Measurements from ENCODE around the gene TNFSF11. TPM values are rescaled to one million over a fixed set of nuclear protein-coding genes. Genes with fewer than 3 reads are reported as not detected.

TNFSF11 gene
- total and polyA plus RNA-seq, 4 donors = 0.25 to 1.3 (median 0.25) TPM

DNA sequence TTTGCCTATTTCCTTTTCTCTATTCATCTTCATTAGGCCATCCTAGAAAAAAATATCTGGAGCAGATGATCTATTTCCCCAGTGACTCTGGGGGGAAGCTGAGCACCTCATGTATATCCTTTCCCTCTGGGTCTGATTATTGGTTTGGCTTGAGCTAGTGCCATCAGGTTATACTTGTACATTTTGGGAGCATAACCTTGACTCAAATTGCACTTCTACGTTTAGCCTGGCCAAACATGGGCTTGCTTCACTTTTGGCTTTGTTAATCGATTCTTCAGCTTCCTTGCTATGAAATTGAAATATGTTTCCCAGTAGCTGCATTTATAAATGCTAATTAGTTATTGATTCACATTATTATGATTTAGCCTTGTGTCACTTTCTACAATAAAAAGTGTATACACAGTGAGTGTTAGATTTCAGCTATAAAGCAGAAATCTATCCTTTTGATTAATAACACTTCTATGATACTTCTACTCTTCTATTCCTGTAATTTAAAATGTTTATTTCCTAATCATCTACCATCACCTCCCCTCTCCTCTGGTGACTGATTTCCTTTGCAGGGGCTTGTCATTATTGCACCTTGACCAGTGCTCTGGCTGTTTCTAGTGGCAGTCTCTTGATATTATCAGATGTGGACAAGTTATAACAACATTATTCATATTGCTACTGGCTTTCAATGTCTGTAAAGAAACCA, 37.3 kb downstream of the TNFSF11 start:
- DNase-seq (ENCODE audit: low spot score) = no peak
- Histone ChIP-seq H3K9ac (ENCODE audit: low read depth in 1 of 2, low read length in 2 of 2) (no peak overlapping the region), H3K27ac (ENCODE audit: low read depth in 1 of 2, low read length in 2 of 2) (no peak overlapping the region), H3K36me3 (ENCODE audit: control insufficient read depth in 4 of 4, insufficient read depth in 3 of 4, low read depth in 1 of 4, low read length in 3 of 4) (no peaks in the 10 kb centered on the region), H3K9me3 (ENCODE audit: control insufficient read depth in 4 of 4, low read length in 3 of 4) (no peaks in the 10 kb centered on the region), H3K27me3 (ENCODE audit: control insufficient read depth in 4 of 4, insufficient read depth in 4 of 4, low read length in 3 of 4) (peaks cover 0 to 3% (median 0%) of the 10 kb centered on the region in 4 donors), H3K4me3 (ENCODE audit: low read depth in 1 of 3, low read length in 3 of 3) (no peak overlapping the region), H3K4me1 (ENCODE audit: control insufficient read depth in 4 of 4, insufficient read depth in 4 of 4, low read length in 3 of 4) (no peaks in the 10 kb centered on the region)
- TF ChIP-seq, protein P1, sequence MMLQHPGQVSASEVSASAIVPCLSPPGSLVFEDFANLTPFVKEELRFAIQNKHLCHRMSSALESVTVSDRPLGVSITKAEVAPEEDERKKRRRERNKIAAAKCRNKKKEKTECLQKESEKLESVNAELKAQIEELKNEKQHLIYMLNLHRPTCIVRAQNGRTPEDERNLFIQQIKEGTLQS (IDR thresholded peaks at IDR 0.05) = no peak
- TF ChIP-seq SP1 (IDR thresholded peaks at IDR 0.05) = no peak
- no peak for TF ChIP-seq HNF4A (conservative IDR thresholded peaks at IDR 0.05)
- TF ChIP-seq, protein P2, sequence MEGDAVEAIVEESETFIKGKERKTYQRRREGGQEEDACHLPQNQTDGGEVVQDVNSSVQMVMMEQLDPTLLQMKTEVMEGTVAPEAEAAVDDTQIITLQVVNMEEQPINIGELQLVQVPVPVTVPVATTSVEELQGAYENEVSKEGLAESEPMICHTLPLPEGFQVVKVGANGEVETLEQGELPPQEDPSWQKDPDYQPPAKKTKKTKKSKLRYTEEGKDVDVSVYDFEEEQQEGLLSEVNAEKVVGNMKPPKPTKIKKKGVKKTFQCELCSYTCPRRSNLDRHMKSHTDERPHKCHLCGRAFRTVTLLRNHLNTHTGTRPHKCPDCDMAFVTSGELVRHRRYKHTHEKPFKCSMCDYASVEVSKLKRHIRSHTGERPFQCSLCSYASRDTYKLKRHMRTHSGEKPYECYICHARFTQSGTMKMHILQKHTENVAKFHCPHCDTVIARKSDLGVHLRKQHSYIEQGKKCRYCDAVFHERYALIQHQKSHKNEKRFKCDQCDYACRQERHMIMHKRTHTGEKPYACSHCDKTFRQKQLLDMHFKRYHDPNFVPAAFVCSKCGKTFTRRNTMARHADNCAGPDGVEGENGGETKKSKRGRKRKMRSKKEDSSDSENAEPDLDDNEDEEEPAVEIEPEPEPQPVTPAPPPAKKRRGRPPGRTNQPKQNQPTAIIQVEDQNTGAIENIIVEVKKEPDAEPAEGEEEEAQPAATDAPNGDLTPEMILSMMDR (IDR thresholded peaks at IDR 0.05; ENCODE audit: low read depth, low read length, missing input control) = no peak
- TF ChIP-seq YY1 (IDR thresholded peaks at IDR 0.05) = no peak
- TF ChIP-seq NR2F2 (IDR thresholded peaks at IDR 0.05) = no peak
- TF ChIP-seq, protein P3, sequence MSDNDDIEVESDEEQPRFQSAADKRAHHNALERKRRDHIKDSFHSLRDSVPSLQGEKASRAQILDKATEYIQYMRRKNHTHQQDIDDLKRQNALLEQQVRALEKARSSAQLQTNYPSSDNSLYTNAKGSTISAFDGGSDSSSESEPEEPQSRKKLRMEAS (IDR thresholded peaks at IDR 0.05) = no peak
- no peak for TF ChIP-seq FOXA2 (IDR thresholded peaks at IDR 0.05)
- no peak for TF ChIP-seq FOXA1 (IDR thresholded peaks at IDR 0.05)
- no peak for TF ChIP-seq TAF1 (conservative IDR thresholded peaks at IDR 0.05)
- TF ChIP-seq RAD21 (IDR thresholded peaks at IDR 0.05) = no peak
- 70% methylated on average over 2 of the region's 2 CpGs for WGBS

DNA sequence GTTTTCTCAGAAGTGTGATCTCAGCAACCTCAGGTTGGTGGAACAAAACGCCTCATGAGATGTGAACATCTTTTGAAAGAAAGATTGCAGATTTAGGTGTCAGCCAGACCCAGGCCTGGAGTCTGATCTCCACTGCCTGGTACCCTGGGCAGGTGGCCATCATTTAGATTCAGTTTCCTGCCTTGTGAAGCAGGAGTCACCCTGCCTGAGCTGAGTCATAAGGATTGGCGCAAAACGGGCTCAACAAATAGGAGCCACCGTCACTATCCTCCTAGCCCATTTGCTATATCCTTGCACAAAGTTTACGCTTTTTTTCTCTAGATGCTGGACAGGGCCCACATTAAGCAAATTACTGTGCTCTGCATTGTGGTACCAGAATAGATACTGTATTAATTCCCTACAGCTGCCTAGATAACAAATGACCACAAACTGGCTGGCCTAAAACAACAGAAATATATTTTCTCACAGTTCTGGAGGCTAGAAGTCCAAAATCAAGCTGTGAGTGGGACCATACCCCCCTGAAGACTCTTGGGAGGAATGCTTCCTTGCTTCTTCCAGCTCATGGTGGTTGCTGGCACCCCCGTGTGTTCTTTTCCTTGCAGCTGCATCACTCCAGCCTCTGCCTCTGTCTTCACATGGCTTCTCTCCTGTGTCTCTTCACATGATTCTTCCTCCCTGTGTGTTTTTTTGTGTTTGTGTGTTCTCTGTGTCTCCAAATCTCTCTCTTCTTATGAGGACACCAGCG, 38.2 kb downstream of the TNFSF11 start:
- Histone ChIP-seq H3K27me3 (ENCODE audit: control insufficient read depth in 4 of 4, insufficient read depth in 4 of 4, low read length in 3 of 4) (peaks cover 0 to 3% (median 0%) of the 10 kb centered on the region in 4 donors), H3K27ac (ENCODE audit: low read depth in 1 of 2, low read length in 2 of 2) (no peak overlapping the region), H3K4me3 (ENCODE audit: low read depth in 1 of 3, low read length in 3 of 3) (no peak overlapping the region), H3K9me3 (ENCODE audit: control insufficient read depth in 4 of 4, low read length in 3 of 4) (no peaks in the 10 kb centered on the region), H3K4me1 (ENCODE audit: control insufficient read depth in 4 of 4, insufficient read depth in 4 of 4, low read length in 3 of 4) (no peaks in the 10 kb centered on the region), H3K36me3 (ENCODE audit: control insufficient read depth in 4 of 4, insufficient read depth in 3 of 4, low read depth in 1 of 4, low read length in 3 of 4) (no peaks in the 10 kb centered on the region), H3K9ac (ENCODE audit: low read depth in 1 of 2, low read length in 2 of 2) (no peak overlapping the region)
- DNase-seq (ENCODE audit: low spot score) = no peak
- TF ChIP-seq, protein P3 (IDR thresholded peaks at IDR 0.05) = no peak
- TF ChIP-seq, protein P4, sequence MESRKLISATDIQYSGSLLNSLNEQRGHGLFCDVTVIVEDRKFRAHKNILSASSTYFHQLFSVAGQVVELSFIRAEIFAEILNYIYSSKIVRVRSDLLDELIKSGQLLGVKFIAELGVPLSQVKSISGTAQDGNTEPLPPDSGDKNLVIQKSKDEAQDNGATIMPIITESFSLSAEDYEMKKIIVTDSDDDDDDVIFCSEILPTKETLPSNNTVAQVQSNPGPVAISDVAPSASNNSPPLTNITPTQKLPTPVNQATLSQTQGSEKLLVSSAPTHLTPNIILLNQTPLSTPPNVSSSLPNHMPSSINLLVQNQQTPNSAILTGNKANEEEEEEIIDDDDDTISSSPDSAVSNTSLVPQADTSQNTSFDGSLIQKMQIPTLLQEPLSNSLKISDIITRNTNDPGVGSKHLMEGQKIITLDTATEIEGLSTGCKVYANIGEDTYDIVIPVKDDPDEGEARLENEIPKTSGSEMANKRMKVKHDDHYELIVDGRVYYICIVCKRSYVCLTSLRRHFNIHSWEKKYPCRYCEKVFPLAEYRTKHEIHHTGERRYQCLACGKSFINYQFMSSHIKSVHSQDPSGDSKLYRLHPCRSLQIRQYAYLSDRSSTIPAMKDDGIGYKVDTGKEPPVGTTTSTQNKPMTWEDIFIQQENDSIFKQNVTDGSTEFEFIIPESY (IDR thresholded peaks at IDR 0.05) = no peak
- TF ChIP-seq EGR1 (IDR thresholded peaks at IDR 0.05; ENCODE audit: low read depth in 2 of 2) = no peak
- no peak for TF ChIP-seq GABPA (IDR thresholded peaks at IDR 0.05 in 1 of 2, conservative IDR thresholded peaks at IDR 0.05 in 1 of 2)
- no peak for TF ChIP-seq HNF4A (conservative IDR thresholded peaks at IDR 0.05)
- TF ChIP-seq SP1 (IDR thresholded peaks at IDR 0.05) = no peak
- no peak for TF ChIP-seq RAD21 (IDR thresholded peaks at IDR 0.05)
- TF ChIP-seq, protein P2 (IDR thresholded peaks at IDR 0.05; ENCODE audit: low read depth, low read length, missing input control) = no peak
- TF ChIP-seq FOXA2 (IDR thresholded peaks at IDR 0.05) = no peak
- TF ChIP-seq TAF1 (conservative IDR thresholded peaks at IDR 0.05) = no peak
- TF ChIP-seq, protein P5, sequence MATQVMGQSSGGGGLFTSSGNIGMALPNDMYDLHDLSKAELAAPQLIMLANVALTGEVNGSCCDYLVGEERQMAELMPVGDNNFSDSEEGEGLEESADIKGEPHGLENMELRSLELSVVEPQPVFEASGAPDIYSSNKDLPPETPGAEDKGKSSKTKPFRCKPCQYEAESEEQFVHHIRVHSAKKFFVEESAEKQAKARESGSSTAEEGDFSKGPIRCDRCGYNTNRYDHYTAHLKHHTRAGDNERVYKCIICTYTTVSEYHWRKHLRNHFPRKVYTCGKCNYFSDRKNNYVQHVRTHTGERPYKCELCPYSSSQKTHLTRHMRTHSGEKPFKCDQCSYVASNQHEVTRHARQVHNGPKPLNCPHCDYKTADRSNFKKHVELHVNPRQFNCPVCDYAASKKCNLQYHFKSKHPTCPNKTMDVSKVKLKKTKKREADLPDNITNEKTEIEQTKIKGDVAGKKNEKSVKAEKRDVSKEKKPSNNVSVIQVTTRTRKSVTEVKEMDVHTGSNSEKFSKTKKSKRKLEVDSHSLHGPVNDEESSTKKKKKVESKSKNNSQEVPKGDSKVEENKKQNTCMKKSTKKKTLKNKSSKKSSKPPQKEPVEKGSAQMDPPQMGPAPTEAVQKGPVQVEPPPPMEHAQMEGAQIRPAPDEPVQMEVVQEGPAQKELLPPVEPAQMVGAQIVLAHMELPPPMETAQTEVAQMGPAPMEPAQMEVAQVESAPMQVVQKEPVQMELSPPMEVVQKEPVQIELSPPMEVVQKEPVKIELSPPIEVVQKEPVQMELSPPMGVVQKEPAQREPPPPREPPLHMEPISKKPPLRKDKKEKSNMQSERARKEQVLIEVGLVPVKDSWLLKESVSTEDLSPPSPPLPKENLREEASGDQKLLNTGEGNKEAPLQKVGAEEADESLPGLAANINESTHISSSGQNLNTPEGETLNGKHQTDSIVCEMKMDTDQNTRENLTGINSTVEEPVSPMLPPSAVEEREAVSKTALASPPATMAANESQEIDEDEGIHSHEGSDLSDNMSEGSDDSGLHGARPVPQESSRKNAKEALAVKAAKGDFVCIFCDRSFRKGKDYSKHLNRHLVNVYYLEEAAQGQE (IDR thresholded peaks at IDR 0.05) = no peak
- TF ChIP-seq YY1 (IDR thresholded peaks at IDR 0.05) = no peak
- TF ChIP-seq FOXA1 (IDR thresholded peaks at IDR 0.05) = no peak
- no peak for TF ChIP-seq RXRA (IDR thresholded peaks at IDR 0.05)
- TF ChIP-seq JUND (IDR thresholded peaks at IDR 0.05) = no peak
- TF ChIP-seq, protein P1 (IDR thresholded peaks at IDR 0.05) = no peak
- 78% methylated on average over 7 of the region's 7 CpGs for WGBS
